LNCAP (cell line): ENCODE results near the gene CYFIP2.
A peak's percentile ranks its signal among the peaks of the same experiment; 100 is the strongest.

ENCODE experiments used
- CTCF ChIP-seq: fragments of 450-650 bp; IDR thresholded peaks from 2 replicates; pipeline ENCODE4 v1.5.1; 2017; ENCODE audit warnings: mild to moderate bottlenecking

The CYFIP2 gene

GRCh38 chr5:157245886-157246285, 20.0 kb upstream of the CYFIP2 start:
- TF ChIP-seq CTCF: no peak

- no peak for TF ChIP-seq CTCF
Observed at GRCh38 chr5:157247267-157247666, 18.7 kb upstream of the CYFIP2 start.

- TF ChIP-seq CTCF: no peak
Observed at GRCh38 chr5:157248821-157249470, 17.0 kb upstream of the CYFIP2 start.

- TF ChIP-seq CTCF: no peak
Observed at GRCh38 chr5:157252711-157253465, 13.0 kb upstream of the CYFIP2 start.

- TF ChIP-seq CTCF: peak; percentile 89
Observed at GRCh38 chr5:157253547-157253946, 12.4 kb upstream of the CYFIP2 start.

- TF ChIP-seq CTCF: no peak
Observed at GRCh38 chr5:157258450-157258849, 7.5 kb upstream of the CYFIP2 start.

GRCh38 chr5:157259699-157260098, 6.2 kb upstream of the CYFIP2 start:
- no peak for TF ChIP-seq CTCF
